ENCODE data around the gene FADS2. TPM values are rescaled to one million over a fixed set of nuclear protein-coding genes. Genes with fewer than 3 reads are reported as not detected.

The FADS2 gene
- total and polyA plus RNA-seq, 2 experiments from 2014 or later, result 124 to 392 TPM

DNA sequence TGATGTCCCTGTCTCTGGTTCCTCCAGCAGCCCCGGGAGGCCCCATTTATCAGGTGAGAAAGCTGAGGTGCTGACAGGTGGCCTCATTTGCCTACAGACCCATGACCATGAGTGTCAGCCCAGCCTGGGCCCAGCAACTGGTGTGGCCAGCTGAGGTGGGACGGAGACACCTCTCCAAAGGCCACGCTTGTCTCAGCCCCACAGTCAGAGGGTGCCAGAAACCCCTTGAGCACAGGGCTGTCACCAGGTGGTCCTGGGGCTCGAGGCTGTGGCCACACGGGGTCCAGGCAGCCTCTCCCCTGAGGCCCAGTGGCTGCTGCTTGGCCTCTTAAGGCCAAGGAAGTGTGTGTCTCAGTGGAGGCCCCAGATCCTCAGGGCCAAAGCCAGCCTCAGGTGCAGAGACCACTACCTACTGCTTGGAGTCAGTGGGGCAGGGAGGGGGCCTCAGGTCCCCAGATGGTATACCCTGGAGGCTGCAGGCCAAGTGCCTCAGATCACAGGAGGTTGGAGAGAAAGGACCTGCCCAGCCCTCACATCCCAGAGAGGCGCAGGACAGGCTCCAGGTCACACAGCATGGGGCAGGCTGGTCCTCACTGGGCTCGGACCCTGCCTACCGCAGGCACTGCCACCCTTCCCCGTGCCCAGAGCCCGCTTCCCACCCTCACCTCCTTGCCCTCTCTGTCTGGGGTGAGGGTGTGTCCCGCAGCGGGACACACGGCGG is 77.9 kb downstream of the FADS2 start:
- ATAC-seq (no peak), DNase-seq (ENCODE audit: low spot score) (no peak)
- peaks cover 34% of the 10 kb centered on the region for H3K4me1 Mint-ChIP-seq
- Histone ChIP-seq H3K27me3 (ENCODE audit: insufficient read depth) (no peaks in the 10 kb centered on the region), H3K79me2 (replicated peaks; ENCODE audit: insufficient read depth) (no peaks in the 10 kb centered on the region), H3K27ac (ENCODE audit: low read depth) (no peak overlapping the region), H3K9me2 (ENCODE audit: insufficient read depth) (no peaks in the 10 kb centered on the region), H3K4me3 (no peak overlapping the region), H3K4me2 (no peak overlapping the region), H4K20me1 (replicated peaks; ENCODE audit: insufficient read depth) (no peaks in the 10 kb centered on the region), H3F3A (replicated peaks; ENCODE audit: low read depth) (no peaks in the 10 kb centered on the region), H3K4me1 (ENCODE audit: insufficient read depth) (peaks cover 10% of the 10 kb centered on the region), H2AFZ (no peak overlapping the region), H3K36me3 (ENCODE audit: insufficient read depth) (no peaks in the 10 kb centered on the region; the same call in 1 of the 2 replicates)
- no peak overlapping the region for H3K4me3 Mint-ChIP-seq
- H3K36me3 Mint-ChIP-seq (ENCODE audit: low read depth), result no peaks in the 10 kb centered on the region
- no peak overlapping the region for H3K27ac Mint-ChIP-seq
- TF ChIP-seq NANOG (IDR thresholded peaks at IDR 0.05; ENCODE audit: borderline replicate concordance), result no peak
- no peaks in the 10 kb centered on the region; the same call in 2 of the 3 replicates for H3K9me3 Mint-ChIP-seq
- peaks cover 7% of the 10 kb centered on the region for H3K27me3 Mint-ChIP-seq (ENCODE audit: insufficient read depth, low read depth, poor library complexity)

DNA sequence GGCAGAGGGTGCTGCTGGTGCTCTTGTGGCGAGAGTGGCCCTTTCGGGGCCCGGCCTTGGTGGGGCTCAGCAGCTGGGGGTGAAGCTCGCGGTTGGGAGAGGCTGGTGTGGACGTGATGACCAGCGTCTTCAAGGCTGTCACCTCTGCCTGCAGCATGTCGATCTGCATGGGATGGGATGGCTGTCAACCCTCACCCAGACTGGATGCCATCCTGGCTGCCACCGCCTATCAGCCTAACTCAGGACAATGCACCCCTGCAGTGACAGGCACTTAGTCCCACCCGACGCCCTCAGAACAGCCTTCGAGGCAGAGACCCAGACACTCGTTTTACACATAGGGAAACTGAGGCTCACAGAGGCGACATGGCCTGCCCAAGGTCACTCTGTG is 78.4 kb downstream of the FADS2 start:
- Mint-ChIP-seq H3K36me3 (ENCODE audit: low read depth) (no peaks in the 10 kb centered on the region), H3K9me3 (no peaks in the 10 kb centered on the region; the same call in 2 of the 3 replicates), H3K27ac (peak overlapping the region; percentile 50; the same call in 1 of the 2 replicates), H3K27me3 (ENCODE audit: insufficient read depth, low read depth, poor library complexity) (peaks cover 7% of the 10 kb centered on the region), H3K4me1 (peaks cover 34% of the 10 kb centered on the region), H3K4me3 (no peak overlapping the region)
- Histone ChIP-seq H3F3A (replicated peaks; ENCODE audit: low read depth) (no peaks in the 10 kb centered on the region), H3K36me3 (ENCODE audit: insufficient read depth) (no peaks in the 10 kb centered on the region; the same call in 1 of the 2 replicates), H4K20me1 (replicated peaks; ENCODE audit: insufficient read depth) (no peaks in the 10 kb centered on the region), H3K9me2 (ENCODE audit: insufficient read depth) (no peaks in the 10 kb centered on the region), H3K79me2 (replicated peaks; ENCODE audit: insufficient read depth) (no peaks in the 10 kb centered on the region), H2AFZ (no peak overlapping the region), H3K4me2 (no peak overlapping the region), H3K4me1 (ENCODE audit: insufficient read depth) (peaks cover 10% of the 10 kb centered on the region), H3K27ac (ENCODE audit: low read depth) (no peak overlapping the region), H3K27me3 (ENCODE audit: insufficient read depth) (no peaks in the 10 kb centered on the region), H3K4me3 (no peak overlapping the region)
- ATAC-seq, result no peak
- no peak for DNase-seq (ENCODE audit: low spot score)
- TF ChIP-seq REST (IDR thresholded peaks at IDR 0.05; ENCODE audit: unreplicated experiment) (no peak), ZNF331 (CRISPR knock-in tag; IDR thresholded peaks at IDR 0.05; ENCODE audit: low read depth) (no peak), ETS1 (IDR thresholded peaks at IDR 0.05) (no peak), POLR2AphosphoS5 (IDR thresholded peaks at IDR 0.05; ENCODE audit: low read depth) (no peak), CREB1 (CRISPR knock-in tag; IDR thresholded peaks at IDR 0.05; ENCODE audit: low read depth) (no peak), EZH2 (IDR thresholded peaks at IDR 0.05; ENCODE audit: low read depth, unreplicated experiment) (no peak), STAT1 (IDR thresholded peaks at IDR 0.05; ENCODE audit: unreplicated experiment) (no peak)
- TF ChIP-seq, protein P1, sequence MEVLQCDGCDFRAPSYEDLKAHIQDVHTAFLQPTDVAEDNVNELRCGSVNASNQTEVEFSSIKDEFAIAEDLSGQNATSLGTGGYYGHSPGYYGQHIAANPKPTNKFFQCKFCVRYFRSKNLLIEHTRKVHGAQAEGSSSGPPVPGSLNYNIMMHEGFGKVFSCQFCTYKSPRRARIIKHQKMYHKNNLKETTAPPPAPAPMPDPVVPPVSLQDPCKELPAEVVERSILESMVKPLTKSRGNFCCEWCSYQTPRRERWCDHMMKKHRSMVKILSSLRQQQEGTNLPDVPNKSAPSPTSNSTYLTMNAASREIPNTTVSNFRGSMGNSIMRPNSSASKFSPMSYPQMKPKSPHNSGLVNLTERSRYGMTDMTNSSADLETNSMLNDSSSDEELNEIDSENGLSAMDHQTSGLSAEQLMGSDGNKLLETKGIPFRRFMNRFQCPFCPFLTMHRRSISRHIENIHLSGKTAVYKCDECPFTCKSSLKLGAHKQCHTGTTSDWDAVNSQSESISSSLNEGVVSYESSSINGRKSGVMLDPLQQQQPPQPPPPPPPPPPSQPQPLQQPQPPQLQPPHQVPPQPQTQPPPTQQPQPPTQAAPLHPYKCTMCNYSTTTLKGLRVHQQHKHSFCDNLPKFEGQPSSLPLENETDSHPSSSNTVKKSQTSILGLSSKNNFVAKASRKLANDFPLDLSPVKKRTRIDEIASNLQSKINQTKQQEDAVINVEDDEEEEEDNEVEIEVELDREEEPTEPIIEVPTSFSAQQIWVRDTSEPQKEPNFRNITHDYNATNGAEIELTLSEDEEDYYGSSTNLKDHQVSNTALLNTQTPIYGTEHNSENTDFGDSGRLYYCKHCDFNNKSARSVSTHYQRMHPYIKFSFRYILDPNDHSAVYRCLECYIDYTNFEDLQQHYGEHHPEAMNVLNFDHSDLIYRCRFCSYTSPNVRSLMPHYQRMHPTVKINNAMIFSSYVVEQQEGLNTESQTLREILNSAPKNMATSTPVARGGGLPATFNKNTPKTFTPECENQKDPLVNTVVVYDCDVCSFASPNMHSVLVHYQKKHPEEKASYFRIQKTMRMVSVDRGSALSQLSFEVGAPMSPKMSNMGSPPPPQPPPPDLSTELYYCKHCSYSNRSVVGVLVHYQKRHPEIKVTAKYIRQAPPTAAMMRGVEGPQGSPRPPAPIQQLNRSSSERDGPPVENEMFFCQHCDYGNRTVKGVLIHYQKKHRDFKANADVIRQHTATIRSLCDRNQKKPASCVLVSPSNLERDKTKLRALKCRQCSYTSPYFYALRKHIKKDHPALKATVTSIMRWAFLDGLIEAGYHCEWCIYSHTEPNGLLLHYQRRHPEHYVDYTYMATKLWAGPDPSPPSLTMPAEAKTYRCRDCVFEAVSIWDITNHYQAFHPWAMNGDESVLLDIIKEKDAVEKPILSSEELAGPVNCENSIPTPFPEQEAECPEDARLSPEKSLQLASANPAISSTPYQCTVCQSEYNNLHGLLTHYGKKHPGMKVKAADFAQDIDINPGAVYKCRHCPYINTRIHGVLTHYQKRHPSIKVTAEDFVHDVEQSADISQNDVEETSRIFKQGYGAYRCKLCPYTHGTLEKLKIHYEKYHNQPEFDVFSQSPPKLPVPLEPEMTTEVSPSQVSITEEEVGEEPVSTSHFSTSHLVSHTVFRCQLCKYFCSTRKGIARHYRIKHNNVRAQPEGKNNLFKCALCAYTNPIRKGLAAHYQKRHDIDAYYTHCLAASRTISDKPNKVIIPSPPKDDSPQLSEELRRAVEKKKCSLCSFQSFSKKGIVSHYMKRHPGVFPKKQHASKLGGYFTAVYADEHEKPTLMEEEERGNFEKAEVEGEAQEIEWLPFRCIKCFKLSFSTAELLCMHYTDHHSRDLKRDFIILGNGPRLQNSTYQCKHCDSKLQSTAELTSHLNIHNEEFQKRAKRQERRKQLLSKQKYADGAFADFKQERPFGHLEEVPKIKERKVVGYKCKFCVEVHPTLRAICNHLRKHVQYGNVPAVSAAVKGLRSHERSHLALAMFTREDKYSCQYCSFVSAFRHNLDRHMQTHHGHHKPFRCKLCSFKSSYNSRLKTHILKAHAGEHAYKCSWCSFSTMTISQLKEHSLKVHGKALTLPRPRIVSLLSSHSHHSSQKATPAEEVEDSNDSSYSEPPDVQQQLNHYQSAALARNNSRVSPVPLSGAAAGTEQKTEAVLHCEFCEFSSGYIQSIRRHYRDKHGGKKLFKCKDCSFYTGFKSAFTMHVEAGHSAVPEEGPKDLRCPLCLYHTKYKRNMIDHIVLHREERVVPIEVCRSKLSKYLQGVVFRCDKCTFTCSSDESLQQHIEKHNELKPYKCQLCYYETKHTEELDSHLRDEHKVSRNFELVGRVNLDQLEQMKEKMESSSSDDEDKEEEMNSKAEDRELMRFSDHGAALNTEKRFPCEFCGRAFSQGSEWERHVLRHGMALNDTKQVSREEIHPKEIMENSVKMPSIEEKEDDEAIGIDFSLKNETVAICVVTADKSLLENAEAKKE (CRISPR knock-in tag; IDR thresholded peaks at IDR 0.05), result no peak
